ENCODE measurements around the gene THUMPD2.

DNA sequence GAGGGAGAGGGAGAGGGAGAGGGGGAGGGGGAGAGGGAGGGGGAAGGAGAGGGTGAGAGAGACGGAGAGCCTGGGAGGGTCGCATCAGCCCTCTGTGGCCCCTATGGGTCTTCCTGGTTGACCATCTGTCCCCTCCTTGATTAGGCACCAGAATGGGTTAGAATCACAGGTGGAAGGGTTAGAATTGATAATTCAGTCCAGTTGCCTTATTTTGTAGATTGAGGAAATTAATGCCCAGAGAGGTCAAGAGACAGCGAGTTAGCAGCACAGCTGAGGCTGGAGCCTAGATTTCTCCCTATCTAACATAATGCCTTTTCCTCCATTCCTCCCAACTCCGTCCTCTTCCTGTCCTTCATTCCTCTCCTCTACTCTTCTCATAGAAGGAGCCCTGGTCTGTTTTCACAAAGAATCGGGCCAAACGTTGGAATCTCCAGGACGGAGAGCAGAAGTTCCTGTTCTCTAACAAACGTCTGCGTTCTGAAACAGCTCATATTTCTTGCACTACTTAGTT lies 338 bp upstream of the THUMPD2 start:
- no peak for TF ChIP-seq CTCF (conservative IDR thresholded peaks at IDR 0.05; ENCODE audit: low read depth, low read length)
- no peak for TF ChIP-seq EZH2 (IDR thresholded peaks at IDR 0.05; ENCODE audit: borderline replicate concordance, low read depth, low read length, poor library complexity, severe bottlenecking)

Measured in A673 (cell line).